Neuron (in vitro differentiated cells): ENCODE results near the gene TNFAIP1.
"Not testable (repeated sequence)": the region's sequence is repeated elsewhere in the genome, so short reads cannot be mapped to it uniquely, and the experiment has no call there.

Source experiments
- H2AFZ ChIP-seq: one replicate; pipeline ENCODE4 v1.6.1; 2013; ENCODE audit warnings: low read depth, mild to moderate bottlenecking, inconsistent platforms, low read length, moderate library complexity
- H3K27me3 ChIP-seq: one replicate; pipeline ENCODE4 v1.6.1; 2013; ENCODE audit warnings: low read length; ENCODE audit not compliant: insufficient read depth
- H3K36me3 ChIP-seq: one replicate; pipeline ENCODE4 v1.6.1; 2013; ENCODE audit warnings: low read length; ENCODE audit not compliant: insufficient read depth
- H3K4me1 ChIP-seq: one replicate; pipeline ENCODE4 v1.6.1; 2013; ENCODE audit warnings: low read length; ENCODE audit not compliant: insufficient read depth
- H3K4me3 ChIP-seq: 2 replicates; pipeline ENCODE4 v1.5.1; 2013; ENCODE audit warnings: mild to moderate bottlenecking, low read length, moderate library complexity
- H3K9me3 ChIP-seq: one replicate; pipeline ENCODE4 v1.6.1; 2013; ENCODE audit warnings: low read length

The TNFAIP1 gene

GRCh38 chr17:28328325-28328724 is 7.2 kb upstream of the TNFAIP1 start:
- Histone ChIP-seq H3K9me3 (no peaks in the 10 kb centered on the region), H3K27me3 (no peaks in the 10 kb centered on the region), H3K4me3 (no peak overlapping the region), H3K36me3 (peaks cover 60% of the 10 kb centered on the region), H3K4me1 (peaks cover 22% of the 10 kb centered on the region), H2AFZ (no peak overlapping the region)

DNA sequence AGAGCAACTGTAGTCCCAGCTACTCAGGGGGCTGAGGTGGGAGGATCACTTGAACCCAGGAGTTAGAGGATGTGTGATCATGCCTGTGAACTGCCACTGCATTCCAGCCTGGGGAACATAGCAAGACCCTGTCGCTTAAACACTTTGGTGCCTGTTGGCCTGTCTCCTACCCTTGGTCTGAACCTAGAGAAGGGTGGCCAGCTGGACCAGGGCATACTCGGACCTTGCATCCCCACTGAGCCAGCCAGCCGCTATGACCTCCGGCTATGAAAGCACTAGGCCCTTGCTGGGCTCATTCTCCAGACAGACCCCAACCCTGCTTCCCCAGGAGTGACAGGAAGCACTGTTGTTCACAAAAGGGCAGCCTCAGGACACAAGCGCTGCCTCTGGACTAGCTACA is 4.9 kb upstream of the TNFAIP1 start:
- Histone ChIP-seq H2AFZ (no peak overlapping the region), H3K4me1 (peaks cover 28% of the 10 kb centered on the region), H3K27me3 (no peaks in the 10 kb centered on the region), H3K4me3 (no peak overlapping the region), H3K36me3 (peaks cover 52% of the 10 kb centered on the region), H3K9me3 (no peaks in the 10 kb centered on the region)

GRCh38 chr17:28331891-28332420 is 3.6 kb upstream of the TNFAIP1 start:
- no peaks in the 10 kb centered on the region for H3K27me3 ChIP-seq
- H3K4me1 ChIP-seq, result peaks cover 32% of the 10 kb centered on the region
- peaks cover 39% of the 10 kb centered on the region for H3K36me3 ChIP-seq
- H3K4me3 ChIP-seq, result no peak overlapping the region
- no peak overlapping the region for H2AFZ ChIP-seq
- H3K9me3 ChIP-seq, result no peaks in the 10 kb centered on the region

DNA sequence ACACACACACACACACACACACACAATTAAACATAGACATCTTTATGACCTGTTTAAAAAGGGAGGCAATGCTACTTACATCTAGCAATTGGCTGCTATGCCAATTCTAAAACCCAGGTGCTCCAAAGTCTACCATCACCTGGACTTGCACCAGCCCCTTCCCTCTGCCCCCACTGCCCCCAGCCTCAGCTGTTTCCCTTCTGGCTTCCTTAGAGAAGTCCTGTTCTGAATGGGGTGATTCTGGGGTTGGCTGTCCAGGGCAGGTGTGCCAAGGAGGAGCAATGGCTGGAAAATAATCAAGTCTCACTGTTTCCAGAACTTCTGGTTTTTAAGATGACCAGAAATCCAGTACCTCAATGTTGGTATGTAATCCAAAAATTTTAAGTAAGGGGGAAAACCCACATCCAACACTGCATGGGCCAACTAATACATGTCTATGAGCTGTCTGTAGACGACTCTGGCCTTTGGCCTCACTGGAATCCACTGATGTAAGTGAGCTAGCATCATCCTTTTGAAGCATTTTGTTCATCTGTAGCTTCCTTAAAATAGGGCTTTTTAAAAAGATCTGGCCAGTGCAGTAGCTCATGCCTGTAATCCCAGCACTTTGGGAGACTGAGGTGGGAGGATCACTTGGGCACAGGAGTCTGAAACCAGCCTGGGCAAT is 2.3 kb upstream of the TNFAIP1 start:
- H3K9me3 ChIP-seq, result no peaks in the 10 kb centered on the region
- H3K4me3 ChIP-seq, result no peak overlapping the region
- H3K36me3 ChIP-seq, result peaks cover 27% of the 10 kb centered on the region
- H3K4me1 ChIP-seq, result peaks cover 24% of the 10 kb centered on the region
- no peak overlapping the region for H2AFZ ChIP-seq
- H3K27me3 ChIP-seq, result no peaks in the 10 kb centered on the region

GRCh38 chr17:28334171-28334570 is 1.4 kb upstream of the TNFAIP1 start:
- H3K4me3 ChIP-seq, result peak overlapping the region; percentile 64
- peaks cover 18% of the 10 kb centered on the region for H3K36me3 ChIP-seq

GRCh38 chr17:28334666-28335200 is 828 bp upstream of the TNFAIP1 start:
- H3K9me3 ChIP-seq, result no peaks in the 10 kb centered on the region
- H3K4me1 ChIP-seq, result peaks cover 18% of the 10 kb centered on the region
- peaks cover 20% of the 10 kb centered on the region for H3K36me3 ChIP-seq
- H3K27me3 ChIP-seq, result no peaks in the 10 kb centered on the region
- H3K4me3 ChIP-seq, result peak overlapping the region; percentile 64
- peak overlapping the region; percentile 56 for H2AFZ ChIP-seq

More at GRCh38 chr17:28334171-28334570, 1.4 kb upstream of the TNFAIP1 start:
- Histone ChIP-seq H3K27me3 (no peaks in the 10 kb centered on the region), H3K4me1 (peaks cover 18% of the 10 kb centered on the region), H2AFZ (no peak overlapping the region), H3K9me3 (no peaks in the 10 kb centered on the region)

GRCh38 chr17:28335959-28336871 is 654 bp downstream of the TNFAIP1 start:
- Histone ChIP-seq H3K9me3 (no peaks in the 10 kb centered on the region), H3K4me3 (peak overlapping the region; percentile 64), H2AFZ (peak overlapping the region; percentile 21), H3K27me3 (no peaks in the 10 kb centered on the region), H3K36me3 (peaks cover 26% of the 10 kb centered on the region), H3K4me1 (peaks cover 18% of the 10 kb centered on the region)

GRCh38 chr17:28338056-28338768 is 2.7 kb downstream of the TNFAIP1 start:
- Histone ChIP-seq H3K36me3 (peaks cover 37% of the 10 kb centered on the region), H3K9me3 (no peaks in the 10 kb centered on the region), H3K4me1 (peaks cover 18% of the 10 kb centered on the region), H3K27me3 (no peaks in the 10 kb centered on the region), H2AFZ (no peak overlapping the region), H3K4me3 (no peak overlapping the region)

DNA sequence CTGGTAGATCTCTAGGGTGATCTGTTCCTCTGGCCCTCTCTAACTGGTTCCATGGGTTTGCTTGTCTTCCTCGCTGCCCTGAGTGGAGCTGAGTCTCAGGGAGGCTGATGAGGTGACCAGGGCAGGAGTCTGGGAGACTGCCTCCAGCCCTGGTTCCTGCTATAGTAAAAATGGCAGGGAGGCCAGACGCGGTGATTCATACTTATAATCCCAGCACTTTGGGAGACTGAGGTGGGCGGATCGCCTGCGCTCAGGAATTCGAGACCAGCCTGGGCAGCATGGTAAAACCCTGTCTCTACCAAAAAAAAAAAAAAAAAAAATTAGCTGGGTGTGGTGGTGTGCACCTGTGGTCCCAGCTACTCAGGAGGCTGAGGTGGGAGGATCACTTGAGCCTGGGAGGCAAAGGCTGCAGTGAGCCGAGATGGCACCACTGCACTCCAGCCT is 3.2 kb downstream of the TNFAIP1 start:
- not testable (repeated sequence) for H3K27me3 ChIP-seq, H3K4me3 ChIP-seq
- peaks cover 43% of the 10 kb centered on the region for H3K36me3 ChIP-seq

GRCh38 chr17:28339431-28339830 is 3.9 kb downstream of the TNFAIP1 start:
- no peak overlapping the region for H3K4me3 ChIP-seq
- no peaks in the 10 kb centered on the region for H3K27me3 ChIP-seq
- H3K9me3 ChIP-seq, result no peaks in the 10 kb centered on the region
- no peak overlapping the region for H2AFZ ChIP-seq
- peaks cover 49% of the 10 kb centered on the region for H3K36me3 ChIP-seq
- peaks cover 11% of the 10 kb centered on the region for H3K4me1 ChIP-seq

More for the DNA sequence above, 3.2 kb downstream of the TNFAIP1 start:
- H3K9me3 ChIP-seq, H2AFZ ChIP-seq: not testable (repeated sequence)
- peaks cover 18% of the 10 kb centered on the region for H3K4me1 ChIP-seq

GRCh38 chr17:28340374-28340773 is 4.8 kb downstream of the TNFAIP1 start:
- H3K9me3 ChIP-seq, result no peaks in the 10 kb centered on the region
- H3K4me1 ChIP-seq, result peaks cover 8% of the 10 kb centered on the region
- peaks cover 56% of the 10 kb centered on the region for H3K36me3 ChIP-seq
- no peak overlapping the region for H3K4me3 ChIP-seq
- no peaks in the 10 kb centered on the region for H3K27me3 ChIP-seq
- H2AFZ ChIP-seq, result no peak overlapping the region

- Histone ChIP-seq H3K4me3 (no peak overlapping the region), H3K9me3 (no peaks in the 10 kb centered on the region), H3K4me1 (peaks cover 18% of the 10 kb centered on the region), H2AFZ (no peak overlapping the region), H3K27me3 (no peaks in the 10 kb centered on the region), H3K36me3 (peaks cover 65% of the 10 kb centered on the region)
Observed at GRCh38 chr17:28341516-28341915, 6.0 kb downstream of the TNFAIP1 start.
